COLO829 (cell line): ENCODE measurements around the gene ERI3.

Experiments used
- DNase-seq: peaks from one replicate; pipeline ENCODE4 v3.0.0; 2012; ENCODE audit warnings: low spot score

ERI3 gene

GRCh38 chr1:44316231-44316759 lies 38.8 kb downstream of the ERI3 start:
- DNase-seq: no peak

DNA sequence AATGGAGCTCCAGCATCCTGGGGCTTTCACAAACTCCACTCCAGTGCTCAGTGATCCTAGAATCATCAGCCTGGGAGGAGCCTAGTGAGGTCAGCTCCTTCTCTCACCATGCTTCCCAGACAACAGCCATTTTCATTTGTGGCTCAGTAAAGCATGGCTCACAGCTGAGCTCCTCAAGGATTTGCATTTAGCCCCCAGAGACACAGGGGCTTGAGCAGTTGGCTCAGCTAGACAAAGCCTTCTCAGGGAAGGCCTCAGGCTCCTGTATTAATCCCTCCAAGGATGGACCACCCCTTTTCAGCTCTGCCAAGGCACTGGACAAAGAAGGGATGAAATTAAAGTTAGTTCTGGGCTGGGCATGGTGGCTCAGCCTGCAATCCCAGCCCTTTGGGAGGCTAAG lies 39.5 kb downstream of the ERI3 start:
- DNase-seq: no peak

GRCh38 chr1:44314452-44314851 lies 40.6 kb downstream of the ERI3 start:
- no peak for DNase-seq

- DNase-seq: no peak
Measured at GRCh38 chr1:44313265-44313918, 41.7 kb downstream of the ERI3 start.

DNA sequence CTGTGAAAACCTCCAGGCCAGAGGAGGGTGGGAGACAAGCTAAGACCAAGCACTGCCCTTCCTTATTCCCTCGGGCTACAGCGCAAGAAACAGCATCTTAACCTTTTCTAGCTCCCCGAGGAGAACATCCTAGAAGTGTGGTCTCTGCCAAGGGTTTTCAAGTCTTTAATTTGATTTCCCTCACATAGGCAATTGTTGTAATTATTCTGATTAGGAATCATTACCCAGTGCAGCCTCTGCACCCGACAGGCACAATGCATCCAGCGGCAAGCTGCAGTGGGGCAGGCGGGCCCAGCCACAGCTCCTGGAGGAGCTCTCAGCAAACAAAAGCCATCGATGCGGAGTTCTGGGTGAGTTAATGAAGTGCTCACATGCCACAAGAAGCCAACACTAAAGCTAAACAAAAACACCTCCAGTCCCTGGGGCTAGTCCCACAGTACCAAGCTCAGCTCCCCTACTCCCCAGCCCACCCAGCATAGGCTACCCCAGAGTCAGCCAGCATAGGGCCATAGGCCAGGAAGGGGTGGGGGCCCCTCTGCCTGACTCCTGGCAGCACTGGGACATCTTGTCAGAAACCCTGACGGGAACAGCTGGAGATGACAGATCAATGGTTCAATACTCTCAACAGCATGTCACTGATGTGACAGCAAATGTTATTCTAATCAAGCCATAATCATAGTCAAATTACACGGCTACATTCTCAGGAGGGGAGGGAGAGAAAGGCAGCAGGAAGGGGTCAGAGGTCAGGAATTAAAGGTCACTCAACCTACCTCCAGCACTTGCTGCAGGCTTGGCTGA lies 42.5 kb downstream of the ERI3 start:
- DNase-seq: no peak

GRCh38 chr1:44310006-44310405 lies 45.1 kb downstream of the ERI3 start:
- DNase-seq: no peak

GRCh38 chr1:44305962-44306422 lies 49.1 kb downstream of the ERI3 start:
- no peak for DNase-seq

- DNase-seq: no peak
Measured at GRCh38 chr1:44303532-44303931, 51.5 kb downstream of the ERI3 start.

DNA sequence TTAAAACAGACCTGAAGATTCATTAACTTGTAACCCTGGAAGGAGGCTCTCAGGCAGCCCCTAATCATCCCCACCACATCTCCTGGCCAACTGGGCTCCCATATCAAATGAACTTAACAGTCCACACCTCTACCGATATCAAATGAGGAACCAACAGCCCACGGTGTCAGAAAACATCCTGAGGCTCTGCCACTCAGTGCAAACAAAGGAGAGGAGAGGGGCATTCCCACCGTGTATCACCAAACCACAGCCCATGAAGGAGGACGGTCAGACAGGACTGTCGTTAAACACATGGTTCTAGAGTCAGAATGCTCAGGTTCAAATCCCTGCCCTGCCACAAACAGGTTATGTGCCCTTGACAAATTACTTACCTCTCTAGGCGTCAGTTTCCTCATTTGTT lies 52.5 kb downstream of the ERI3 start:
- no peak for DNase-seq

DNA sequence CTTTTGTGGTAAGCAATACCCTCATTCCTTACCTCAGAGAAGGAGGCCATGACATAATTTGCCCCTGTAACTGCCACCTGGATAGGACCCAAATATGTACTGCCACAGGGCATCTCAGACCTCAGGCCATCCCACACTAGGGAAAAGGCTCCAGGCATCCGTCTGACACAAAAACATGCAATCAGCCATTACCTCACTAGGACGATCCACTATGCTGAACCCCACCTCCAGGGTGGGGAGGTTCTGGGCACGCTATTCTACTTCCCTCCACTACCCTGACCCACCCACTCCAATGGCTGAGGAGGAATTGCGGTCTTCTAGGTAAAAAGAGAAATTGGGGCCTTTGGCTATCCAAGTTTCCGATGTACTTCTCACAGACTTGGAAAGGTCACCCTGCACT lies 53.6 kb downstream of the ERI3 start:
- DNase-seq: no peak

GRCh38 chr1:44300852-44301251 lies 54.2 kb downstream of the ERI3 start:
- DNase-seq: no peak

DNA sequence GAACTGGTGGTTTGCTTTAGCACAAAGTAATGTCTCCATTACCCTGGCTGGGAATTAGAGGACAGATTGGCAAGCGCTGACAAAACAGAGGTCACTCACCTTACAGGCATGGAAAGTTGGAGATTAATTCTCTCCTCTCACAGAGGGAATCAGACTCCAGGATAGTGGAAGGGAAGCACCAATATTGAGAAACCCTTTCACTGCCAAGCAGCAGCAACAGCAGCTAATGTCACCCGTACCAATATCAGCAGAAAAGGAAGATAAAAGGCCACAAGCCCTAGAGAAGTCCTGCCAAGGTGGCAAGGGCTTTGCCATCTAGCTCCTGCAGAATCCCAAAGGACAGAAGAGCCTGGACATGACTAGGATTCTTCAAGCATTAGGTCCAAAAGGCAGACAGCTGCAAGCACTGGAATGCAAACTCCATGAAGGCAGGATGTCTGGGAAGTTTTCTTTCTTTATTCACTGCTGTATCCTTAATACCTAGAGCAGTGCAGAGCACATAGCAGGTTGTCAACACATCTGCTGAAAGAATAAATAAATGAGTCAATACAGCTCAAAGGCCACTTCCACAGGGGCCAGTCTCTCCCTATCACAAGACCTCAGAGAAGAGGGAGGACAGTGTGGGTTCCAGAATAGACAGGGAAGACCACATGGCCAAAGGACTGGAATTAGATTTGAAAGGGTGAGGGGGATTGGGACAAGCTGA lies 57.2 kb downstream of the ERI3 start:
- no peak for DNase-seq

DNA sequence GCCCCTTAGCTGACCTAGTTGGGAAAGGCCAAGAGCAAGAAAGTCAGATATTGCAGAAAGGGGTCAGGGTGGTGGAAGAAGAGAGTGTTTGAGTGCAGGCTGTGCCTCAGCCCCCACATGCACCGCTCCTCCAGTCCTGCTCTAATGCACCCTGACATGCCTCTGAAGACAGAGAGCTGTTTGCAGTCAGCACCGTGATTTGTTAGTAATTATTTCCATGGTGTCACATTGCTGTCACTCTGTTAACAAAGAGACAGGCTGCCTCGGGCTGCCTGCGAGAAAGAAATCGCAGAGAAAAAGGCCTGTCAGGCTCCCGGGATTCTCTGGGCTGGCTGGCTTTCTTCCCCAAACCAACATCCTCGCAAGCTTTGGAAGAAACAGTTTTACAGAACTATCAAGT lies 58.3 kb downstream of the ERI3 start:
- DNase-seq: no peak

DNA sequence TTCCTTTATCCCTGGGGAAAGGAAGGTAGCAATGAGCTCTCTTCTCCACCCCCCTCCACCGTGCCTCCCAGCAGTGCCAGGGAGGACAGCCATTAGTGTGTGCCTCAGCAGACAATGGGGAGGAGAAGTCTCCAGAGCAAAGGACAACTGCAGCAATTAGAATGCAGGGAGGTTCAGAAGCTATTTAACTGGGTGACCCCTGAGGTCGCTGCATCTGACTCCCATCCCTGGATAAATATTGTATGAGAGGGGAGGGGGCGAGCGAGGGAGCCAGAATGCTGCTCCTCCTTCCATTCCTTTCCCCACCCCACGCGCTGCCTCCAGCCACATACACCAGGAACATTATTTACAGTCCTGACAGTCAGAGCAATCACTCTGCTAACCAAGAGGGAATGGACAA lies 59.0 kb downstream of the ERI3 start:
- no peak for DNase-seq

GRCh38 chr1:44294588-44295007 lies 60.5 kb downstream of the ERI3 start:
- no peak for DNase-seq

GRCh38 chr1:44293761-44294315 lies 61.2 kb downstream of the ERI3 start:
- no peak for DNase-seq

GRCh38 chr1:44292651-44293050 lies 62.4 kb downstream of the ERI3 start:
- DNase-seq: no peak

GRCh38 chr1:44290250-44291094 lies 64.6 kb downstream of the ERI3 start:
- no peak for DNase-seq

DNA sequence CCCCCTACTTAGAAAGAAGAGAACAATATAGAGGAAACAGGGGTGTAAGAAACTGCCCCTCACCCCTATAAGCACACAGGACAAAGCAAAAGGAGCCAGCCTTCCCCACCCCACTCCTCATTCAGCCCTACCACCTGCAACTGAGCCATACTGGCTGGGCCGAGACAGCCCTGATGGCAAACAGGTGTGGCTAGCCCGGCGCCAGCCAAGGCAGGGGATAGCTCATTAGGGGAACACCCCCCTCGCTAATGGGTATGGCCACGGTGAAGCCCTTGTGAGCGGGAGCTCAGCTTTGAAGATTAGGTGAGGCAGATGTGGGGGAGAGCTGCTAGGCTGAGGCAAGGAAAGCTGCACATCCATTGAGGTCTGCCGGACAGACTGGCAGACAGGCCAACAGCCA lies 65.5 kb downstream of the ERI3 start:
- DNase-seq: no peak

DNA sequence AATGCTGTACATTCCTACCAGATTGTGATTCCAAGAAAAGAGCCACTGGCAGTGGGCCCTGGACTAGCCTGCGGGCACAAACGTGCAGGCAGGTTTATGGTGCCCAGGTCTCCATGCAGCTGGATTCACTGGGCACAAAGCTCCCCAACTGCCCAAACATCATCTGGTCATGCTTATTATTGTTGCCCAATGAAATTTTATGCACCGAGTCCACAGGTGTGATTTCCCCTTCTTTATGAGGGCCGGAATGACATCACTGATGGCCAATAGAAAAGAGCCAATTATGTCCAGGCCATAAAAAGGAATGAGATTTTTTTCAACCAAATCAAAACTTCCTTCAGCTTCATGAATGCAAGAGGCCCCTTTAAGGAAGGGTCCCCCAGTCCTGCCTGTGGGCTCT lies 66.2 kb downstream of the ERI3 start:
- DNase-seq: no peak

DNA sequence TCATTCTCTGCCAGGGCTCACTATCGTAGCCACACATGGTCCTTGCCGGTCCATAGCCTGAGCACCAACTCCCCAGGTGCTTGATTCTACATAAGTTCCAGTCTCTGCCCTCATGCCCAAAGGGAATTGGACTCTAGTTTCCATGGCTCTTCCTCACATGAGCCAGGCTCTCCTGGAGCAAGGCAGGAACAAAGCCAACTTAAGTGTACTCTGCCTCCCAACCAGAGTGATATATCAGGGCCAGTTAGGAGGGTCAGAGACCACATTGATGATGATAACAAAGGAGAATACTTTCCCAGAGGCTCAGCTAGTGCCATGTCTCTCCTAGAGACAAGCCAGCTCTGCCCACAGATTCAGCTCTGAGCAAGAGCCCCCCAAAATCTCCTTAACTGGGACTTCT lies 70.9 kb downstream of the ERI3 start:
- DNase-seq: no peak
